ENCODE results near the gene NRSN1.

GRCh38 chr6:24100770-24101155 is 25.3 kb upstream of the NRSN1 start:
- TF ChIP-seq POLR2A (IDR thresholded peaks at IDR 0.05; ENCODE audit: low read length) = no peak
- TF ChIP-seq GATA1 (IDR thresholded peaks at IDR 0.05; ENCODE audit: low read depth, low read length) = no peak
